HAP-1 (cell line): ENCODE results near the gene ZNF227.

Experiments
- DNase-seq, 2 experiments: peaks; one replicate each; pipeline ENCODE4 v3.0.0-alpha.2; 2016 to 2020; ENCODE audit warnings: low spot score in 2 of 2
- H3K27me3 ChIP-seq: fragments of 250-450 bp; sonication (Bioruptor Pico); 2 replicates; pipeline ENCODE4 v1.5.1; 2020; ENCODE audit warnings: low read depth, mild to moderate bottlenecking, moderate library complexity
- H3K36me3 ChIP-seq: fragments of 250-450 bp; sonication (Bioruptor Pico); replicated peaks from 2 replicates; pipeline ENCODE4 v1.5.1; 2020; ENCODE audit warnings: mild to moderate bottlenecking
- H3K4me1 ChIP-seq: fragments of 250-450 bp; sonication (Bioruptor Pico); 2 replicates; pipeline ENCODE4 v1.5.1; 2020; ENCODE audit warnings: mild to moderate bottlenecking
- H3K4me3 ChIP-seq: fragments of 250-450 bp; sonication (Bioruptor Pico); 2 replicates; pipeline ENCODE4 v1.5.1; 2020; ENCODE audit warnings: mild to moderate bottlenecking, moderate library complexity
- H3K9me3 ChIP-seq: fragments of 250-450 bp; sonication (Bioruptor Pico); 2 replicates; pipeline ENCODE4 v1.5.1; 2020; ENCODE audit warnings: mild to moderate bottlenecking, moderate library complexity
- in situ Hi-C: fragments of 300-500 bp; cut with MboI; formaldehyde crosslinking; loops from 3 replicates; pipeline ENCODE4 v1.14.3; 2020; ENCODE audit warnings: low sequenced_read_pairs, inconsistent platforms, mixed read lengths

Gene ZNF227

GRCh38 chr19:44258835-44259413, 46.6 kb downstream of the ZNF227 start:
- no peak for DNase-seq
- Histone ChIP-seq H3K4me3 (no peak overlapping the region), H3K36me3 (no peaks in the 10 kb centered on the region), H3K4me1 (no peaks in the 10 kb centered on the region), H3K27me3 (no peaks in the 10 kb centered on the region), H3K9me3 (0 out of 2 replicates have a peak, but pooled peaks cover 5% of the 10 kb centered on the region)
- in situ Hi-C loops, result no loop called here

GRCh38 chr19:44260343-44260681, 48.0 kb downstream of the ZNF227 start:
- H3K4me3 ChIP-seq, result no peak overlapping the region
- no peaks in the 10 kb centered on the region for H3K4me1 ChIP-seq
- no peaks in the 10 kb centered on the region for H3K36me3 ChIP-seq
- H3K27me3 ChIP-seq, result no peaks in the 10 kb centered on the region
- DNase-seq, result no peak
- in situ Hi-C loops, result no loop called here
- 0 out of 2 replicates have a peak, but pooled peaks cover 5% of the 10 kb centered on the region for H3K9me3 ChIP-seq

GRCh38 chr19:44260695-44261446, 48.5 kb downstream of the ZNF227 start:
- in situ Hi-C loops, result no loop called here
- H3K9me3 ChIP-seq, result 0 out of 2 replicates have a peak, but pooled peaks cover 5% of the 10 kb centered on the region
- no peak for DNase-seq
- H3K4me3 ChIP-seq, result no peak overlapping the region
- H3K27me3 ChIP-seq, result no peaks in the 10 kb centered on the region
- H3K4me1 ChIP-seq, result no peaks in the 10 kb centered on the region
- no peaks in the 10 kb centered on the region for H3K36me3 ChIP-seq

- no peaks in the 10 kb centered on the region for H3K9me3 ChIP-seq
- in situ Hi-C loops, result no loop called here
These were observed 65.0 kb downstream of the ZNF227 start for GRCh38 chr19:44277331-44277730.

GRCh38 chr19:44278181-44278690, 65.9 kb downstream of the ZNF227 start:
- DNase-seq, result no peak
- no peak overlapping the region for H3K4me3 ChIP-seq
- H3K27me3 ChIP-seq, result no peaks in the 10 kb centered on the region
- H3K36me3 ChIP-seq, result no peaks in the 10 kb centered on the region
- no peaks in the 10 kb centered on the region for H3K4me1 ChIP-seq
- no peaks in the 10 kb centered on the region for H3K9me3 ChIP-seq
- in situ Hi-C loops, result no loop called here

More at GRCh38 chr19:44277331-44277730, 65.0 kb downstream of the ZNF227 start:
- Histone ChIP-seq H3K27me3 (no peaks in the 10 kb centered on the region), H3K4me1 (no peaks in the 10 kb centered on the region), H3K36me3 (no peaks in the 10 kb centered on the region), H3K4me3 (no peak overlapping the region)
- no peak for DNase-seq

- in situ Hi-C loops, result no loop called here
- H3K36me3 ChIP-seq, result no peaks in the 10 kb centered on the region
- no peaks in the 10 kb centered on the region for H3K9me3 ChIP-seq
- H3K27me3 ChIP-seq, result no peaks in the 10 kb centered on the region
- H3K4me3 ChIP-seq, result no peak overlapping the region
- no peaks in the 10 kb centered on the region for H3K4me1 ChIP-seq
- DNase-seq, result no peak
These were observed 68.6 kb downstream of the ZNF227 start for GRCh38 chr19:44280916-44281315.

GRCh38 chr19:44282846-44283245, 70.5 kb downstream of the ZNF227 start:
- Histone ChIP-seq H3K4me1 (no peaks in the 10 kb centered on the region), H3K9me3 (no peaks in the 10 kb centered on the region), H3K4me3 (no peak overlapping the region), H3K27me3 (no peaks in the 10 kb centered on the region), H3K36me3 (no peaks in the 10 kb centered on the region)
- in situ Hi-C loops, result no loop called here
- no peak for DNase-seq

- DNase-seq, result no peak
- Histone ChIP-seq H3K4me3 (no peak overlapping the region), H3K9me3 (no peaks in the 10 kb centered on the region), H3K27me3 (no peaks in the 10 kb centered on the region), H3K4me1 (no peaks in the 10 kb centered on the region), H3K36me3 (peaks cover 4% of the 10 kb centered on the region)
- in situ Hi-C loops, result no loop called here
These were observed 72.6 kb downstream of the ZNF227 start for GRCh38 chr19:44284968-44285367.
